WTC11 (cell line): ENCODE results near the gene KIAA2012.

Experiments
- CTCF ChIP-seq: fragments of 200-600 bp; IDR thresholded peaks from 2 replicates; pipeline ENCODE4 v1.8.0; 2022; ENCODE audit warnings: antibody characterized with exemption
- HMGA2 ChIP-seq: fragments of 250-450 bp; sonication (Bioruptor Pico); IDR thresholded peaks from 2 replicates; pipeline ENCODE4 v1.4.0; 2021; ENCODE audit warnings: mild to moderate bottlenecking, moderate library complexity
- NFYB ChIP-seq: sonication (generic); formaldehyde crosslinking; conservative IDR thresholded peaks from 2 replicates; pipeline ENCODE4 v1.8.0; 2022; ENCODE audit warnings: low read depth, missing genetic modification reagents
- NR2C2 ChIP-seq: sonication (generic); formaldehyde crosslinking; IDR thresholded peaks from 2 replicates; pipeline ENCODE4 v1.8.0; 2022; ENCODE audit warnings: mild to moderate bottlenecking, missing genetic modification reagents
- TEAD4 ChIP-seq: sonication (generic); formaldehyde crosslinking; IDR thresholded peaks from 2 replicates; pipeline ENCODE4 v1.8.0; 2022; ENCODE audit warnings: mild to moderate bottlenecking, missing genetic modification reagents
- USF2 ChIP-seq: sonication (generic); formaldehyde crosslinking; IDR thresholded peaks from 2 replicates; pipeline ENCODE4 v1.8.1; 2023; ENCODE audit warnings: mild to moderate bottlenecking, missing genetic modification reagents, moderate library complexity
- ZMAT4 ChIP-seq: fragments of 250-450 bp; sonication (Bioruptor Pico); IDR thresholded peaks from 2 replicates; pipeline ENCODE4 v1.9.0; 2021; ENCODE audit warnings: mild to moderate bottlenecking
- TF ChIP-seq, protein P1 (sequence below): sonication (generic); formaldehyde crosslinking; IDR thresholded peaks from 2 replicates; pipeline ENCODE4 v1.8.0; 2022; ENCODE audit warnings: missing genetic modification reagents
- TF ChIP-seq, protein P2 (sequence below): sonication (generic); formaldehyde crosslinking; conservative IDR thresholded peaks from 2 replicates; pipeline ENCODE4 v1.8.1; 2022; ENCODE audit warnings: mild to moderate bottlenecking, missing genetic modification reagents
- TF ChIP-seq, protein P3 (sequence below): sonication (generic); formaldehyde crosslinking; IDR thresholded peaks from 2 replicates; pipeline ENCODE4 v1.8.1; 2022; ENCODE audit warnings: mild to moderate bottlenecking, missing genetic modification reagents, moderate library complexity, borderline replicate concordance

- TF ChIP-seq ZMAT4 (CRISPR knock-in tag) (no peak), NFYB (no peak), CTCF (no peak), TEAD4 (no peak), USF2 (CRISPR knock-in tag) (no peak), HMGA2 (CRISPR knock-in tag) (no peak), NR2C2 (CRISPR knock-in tag) (no peak)
- TF ChIP-seq, protein P1, sequence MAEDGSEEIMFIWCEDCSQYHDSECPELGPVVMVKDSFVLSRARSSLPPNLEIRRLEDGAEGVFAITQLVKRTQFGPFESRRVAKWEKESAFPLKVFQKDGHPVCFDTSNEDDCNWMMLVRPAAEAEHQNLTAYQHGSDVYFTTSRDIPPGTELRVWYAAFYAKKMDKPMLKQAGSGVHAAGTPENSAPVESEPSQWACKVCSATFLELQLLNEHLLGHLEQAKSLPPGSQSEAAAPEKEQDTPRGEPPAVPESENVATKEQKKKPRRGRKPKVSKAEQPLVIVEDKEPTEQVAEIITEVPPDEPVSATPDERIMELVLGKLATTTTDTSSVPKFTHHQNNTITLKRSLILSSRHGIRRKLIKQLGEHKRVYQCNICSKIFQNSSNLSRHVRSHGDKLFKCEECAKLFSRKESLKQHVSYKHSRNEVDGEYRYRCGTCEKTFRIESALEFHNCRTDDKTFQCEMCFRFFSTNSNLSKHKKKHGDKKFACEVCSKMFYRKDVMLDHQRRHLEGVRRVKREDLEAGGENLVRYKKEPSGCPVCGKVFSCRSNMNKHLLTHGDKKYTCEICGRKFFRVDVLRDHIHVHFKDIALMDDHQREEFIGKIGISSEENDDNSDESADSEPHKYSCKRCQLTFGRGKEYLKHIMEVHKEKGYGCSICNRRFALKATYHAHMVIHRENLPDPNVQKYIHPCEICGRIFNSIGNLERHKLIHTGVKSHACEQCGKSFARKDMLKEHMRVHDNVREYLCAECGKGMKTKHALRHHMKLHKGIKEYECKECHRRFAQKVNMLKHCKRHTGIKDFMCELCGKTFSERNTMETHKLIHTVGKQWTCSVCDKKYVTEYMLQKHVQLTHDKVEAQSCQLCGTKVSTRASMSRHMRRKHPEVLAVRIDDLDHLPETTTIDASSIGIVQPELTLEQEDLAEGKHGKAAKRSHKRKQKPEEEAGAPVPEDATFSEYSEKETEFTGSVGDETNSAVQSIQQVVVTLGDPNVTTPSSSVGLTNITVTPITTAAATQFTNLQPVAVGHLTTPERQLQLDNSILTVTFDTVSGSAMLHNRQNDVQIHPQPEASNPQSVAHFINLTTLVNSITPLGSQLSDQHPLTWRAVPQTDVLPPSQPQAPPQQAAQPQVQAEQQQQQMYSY (CRISPR knock-in tag): no peak
- TF ChIP-seq, protein P2, sequence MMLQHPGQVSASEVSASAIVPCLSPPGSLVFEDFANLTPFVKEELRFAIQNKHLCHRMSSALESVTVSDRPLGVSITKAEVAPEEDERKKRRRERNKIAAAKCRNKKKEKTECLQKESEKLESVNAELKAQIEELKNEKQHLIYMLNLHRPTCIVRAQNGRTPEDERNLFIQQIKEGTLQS (CRISPR knock-in tag): no peak
- TF ChIP-seq, protein P3, sequence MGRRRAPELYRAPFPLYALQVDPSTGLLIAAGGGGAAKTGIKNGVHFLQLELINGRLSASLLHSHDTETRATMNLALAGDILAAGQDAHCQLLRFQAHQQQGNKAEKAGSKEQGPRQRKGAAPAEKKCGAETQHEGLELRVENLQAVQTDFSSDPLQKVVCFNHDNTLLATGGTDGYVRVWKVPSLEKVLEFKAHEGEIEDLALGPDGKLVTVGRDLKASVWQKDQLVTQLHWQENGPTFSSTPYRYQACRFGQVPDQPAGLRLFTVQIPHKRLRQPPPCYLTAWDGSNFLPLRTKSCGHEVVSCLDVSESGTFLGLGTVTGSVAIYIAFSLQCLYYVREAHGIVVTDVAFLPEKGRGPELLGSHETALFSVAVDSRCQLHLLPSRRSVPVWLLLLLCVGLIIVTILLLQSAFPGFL (CRISPR knock-in tag): no peak
These were observed 43.6 kb downstream of the KIAA2012 start for GRCh38 chr2:202116691-202117090.
